T-helper 17 cell (primary cell): ENCODE measurements around the gene PRKAR1B. TPM values are rescaled to one million over a fixed set of nuclear protein-coding genes. Genes with fewer than 3 reads are reported as not detected.

Experiments used
- ATAC-seq: fragments of 150-1000 bp; cut with Tn5 transposase; 2 replicates; pipeline ENCODE4 v1.10.0; 2021; ENCODE audit warnings: mild to moderate bottlenecking, moderate library complexity
- DNase-seq, 3 donors: peaks; one replicate each; pipeline versions ENCODE4 v3.0.0 to v3.0.0-alpha.2; 2020 to 2021
- H3K9me3 ChIP-seq: one replicate; pipeline ENCODE4 v1.7.0; 2013; ENCODE audit warnings: low read length, mild to moderate bottlenecking; ENCODE audit not compliant: control insufficient read depth, poor library complexity, severe bottlenecking
- H3K27ac Mint-ChIP-seq: one replicate; pipeline ENCODE4 v1.8.0; 2022; ENCODE audit warnings: mild to moderate bottlenecking, moderate library complexity, mixed read lengths
- H3K27me3 Mint-ChIP-seq: one replicate; pipeline ENCODE4 v1.8.0; 2022; ENCODE audit warnings: mixed read lengths
- H3K36me3 Mint-ChIP-seq: one replicate; pipeline ENCODE4 v1.8.0; 2022; ENCODE audit warnings: low read depth, mixed read lengths
- H3K4me1 Mint-ChIP-seq: one replicate; pipeline ENCODE4 v1.8.0; 2022; ENCODE audit warnings: mild to moderate bottlenecking, mixed read lengths
- H3K4me3 Mint-ChIP-seq: one replicate; pipeline ENCODE4 v1.8.0; 2022; ENCODE audit warnings: mild to moderate bottlenecking, moderate library complexity, mixed read lengths
- total RNA-seq, 4 donors: library from RNA in 2 of 4; stranded (reverse) in 2 of 4; gene quantifications; one replicate each; pipeline ENCODE4 v1.2.3 and lab custom pipeline; 2022 to 2026

The PRKAR1B gene
- total RNA-seq, 2 donors from 2014 or later: 10.0 to 22.1 TPM

GRCh38 chr7:714251-714671, 12.8 kb downstream of the PRKAR1B start:
- H3K36me3 Mint-ChIP-seq: peaks cover 13% of the 10 kb centered on the region
- H3K4me1 Mint-ChIP-seq: peaks cover 22% of the 10 kb centered on the region
- no peaks in the 10 kb centered on the region for H3K9me3 ChIP-seq
- ATAC-seq (no peak), DNase-seq (no peak)
- peaks cover 17% of the 10 kb centered on the region for H3K27me3 Mint-ChIP-seq
- H3K27ac Mint-ChIP-seq: no peak overlapping the region
- peak overlapping the region; percentile 84 for H3K4me3 Mint-ChIP-seq

- no peaks in the 10 kb centered on the region for H3K9me3 ChIP-seq
- Mint-ChIP-seq H3K4me1 (peaks cover 22% of the 10 kb centered on the region), H3K27ac (peak overlapping the region; percentile 27), H3K27me3 (peaks cover 17% of the 10 kb centered on the region), H3K4me3 (peak overlapping the region; percentile 84), H3K36me3 (peaks cover 13% of the 10 kb centered on the region)
- DNase-seq (no peak), ATAC-seq (no peak)
Observed at GRCh38 chr7:713488-714230, 13.4 kb downstream of the PRKAR1B start.

GRCh38 chr7:713139-713457, 14.0 kb downstream of the PRKAR1B start:
- H3K27ac Mint-ChIP-seq: peak overlapping the region; percentile 27
- H3K9me3 ChIP-seq: no peaks in the 10 kb centered on the region
- DNase-seq (no peak), ATAC-seq (no peak)
- H3K36me3 Mint-ChIP-seq: peaks cover 13% of the 10 kb centered on the region
- peak overlapping the region; percentile 84 for H3K4me3 Mint-ChIP-seq
- peaks cover 19% of the 10 kb centered on the region for H3K4me1 Mint-ChIP-seq
- peaks cover 17% of the 10 kb centered on the region for H3K27me3 Mint-ChIP-seq

DNA sequence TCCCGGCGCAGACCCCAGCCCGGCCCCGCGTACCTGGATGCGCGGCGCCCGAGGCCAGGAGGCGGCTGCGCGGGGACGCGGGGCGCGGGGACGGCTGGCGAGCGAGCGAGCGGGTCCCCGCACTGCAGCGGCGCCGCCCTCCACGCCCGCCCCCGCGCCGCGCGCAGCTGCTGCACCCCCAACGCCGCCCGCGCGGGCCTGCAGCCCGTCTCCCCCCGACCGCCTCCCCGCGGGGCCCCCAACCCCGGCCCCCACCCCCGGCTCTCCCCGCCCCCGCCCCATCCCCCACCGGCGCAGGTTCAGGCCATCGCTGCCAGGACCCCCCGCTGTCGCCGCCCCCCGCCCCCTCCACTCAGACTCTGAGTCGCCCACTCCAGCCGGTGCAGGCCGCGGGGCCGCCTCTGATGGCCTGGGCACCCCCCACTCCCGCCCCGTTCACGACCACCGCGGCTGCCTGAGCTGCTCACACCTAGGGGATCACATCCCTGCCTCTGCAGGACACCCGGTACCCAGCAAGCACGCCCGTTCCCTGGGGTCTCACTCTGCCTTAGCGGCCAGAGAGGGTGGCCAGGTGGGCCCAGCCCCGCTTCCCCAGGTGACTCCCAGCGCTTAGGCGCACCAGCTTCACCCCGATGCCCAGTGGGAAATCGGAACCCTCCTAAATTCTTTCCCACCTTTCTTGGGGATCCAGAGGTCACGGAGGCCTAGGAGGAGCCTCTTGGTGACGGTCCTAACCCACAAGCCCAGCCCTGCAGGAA, 14.5 kb downstream of the PRKAR1B start:
- DNase-seq (no peak), ATAC-seq (peak; percentile 63)
- H3K27ac Mint-ChIP-seq: peak overlapping the region; percentile 27
- H3K27me3 Mint-ChIP-seq: peaks cover 17% of the 10 kb centered on the region
- H3K4me1 Mint-ChIP-seq: peaks cover 19% of the 10 kb centered on the region
- H3K4me3 Mint-ChIP-seq: peak overlapping the region; percentile 84
- no peaks in the 10 kb centered on the region for H3K9me3 ChIP-seq
- peaks cover 13% of the 10 kb centered on the region for H3K36me3 Mint-ChIP-seq

DNA sequence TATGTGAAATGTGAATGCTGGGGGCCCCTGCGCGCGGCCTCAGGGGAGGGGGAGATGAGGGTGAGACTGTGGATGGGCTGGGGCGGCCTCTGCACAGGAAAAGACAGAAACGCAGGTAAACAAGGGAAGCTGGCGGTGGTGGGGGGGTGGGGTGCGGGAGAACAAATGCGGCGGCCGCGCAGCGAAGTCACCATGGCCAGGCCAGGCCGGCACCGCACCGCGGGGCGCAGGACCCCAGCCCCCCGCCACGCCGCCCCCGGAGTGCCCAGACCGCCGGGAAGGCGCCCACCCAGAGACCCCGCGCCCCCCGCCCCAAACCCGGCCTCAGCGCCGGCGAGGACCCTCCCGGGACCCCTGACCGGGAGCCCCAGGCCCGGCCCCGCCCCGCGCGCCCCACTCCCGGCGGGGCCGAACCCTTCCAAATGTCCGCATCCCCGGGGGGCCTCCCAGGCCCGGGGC, 15.1 kb downstream of the PRKAR1B start:
- ATAC-seq (no peak), DNase-seq (no peak)
- peaks cover 17% of the 10 kb centered on the region for H3K4me1 Mint-ChIP-seq
- H3K36me3 Mint-ChIP-seq: peaks cover 13% of the 10 kb centered on the region
- no peak overlapping the region for H3K27ac Mint-ChIP-seq
- peaks cover 17% of the 10 kb centered on the region for H3K27me3 Mint-ChIP-seq
- peak overlapping the region; percentile 70 for H3K4me3 Mint-ChIP-seq
- H3K9me3 ChIP-seq: no peaks in the 10 kb centered on the region

DNA sequence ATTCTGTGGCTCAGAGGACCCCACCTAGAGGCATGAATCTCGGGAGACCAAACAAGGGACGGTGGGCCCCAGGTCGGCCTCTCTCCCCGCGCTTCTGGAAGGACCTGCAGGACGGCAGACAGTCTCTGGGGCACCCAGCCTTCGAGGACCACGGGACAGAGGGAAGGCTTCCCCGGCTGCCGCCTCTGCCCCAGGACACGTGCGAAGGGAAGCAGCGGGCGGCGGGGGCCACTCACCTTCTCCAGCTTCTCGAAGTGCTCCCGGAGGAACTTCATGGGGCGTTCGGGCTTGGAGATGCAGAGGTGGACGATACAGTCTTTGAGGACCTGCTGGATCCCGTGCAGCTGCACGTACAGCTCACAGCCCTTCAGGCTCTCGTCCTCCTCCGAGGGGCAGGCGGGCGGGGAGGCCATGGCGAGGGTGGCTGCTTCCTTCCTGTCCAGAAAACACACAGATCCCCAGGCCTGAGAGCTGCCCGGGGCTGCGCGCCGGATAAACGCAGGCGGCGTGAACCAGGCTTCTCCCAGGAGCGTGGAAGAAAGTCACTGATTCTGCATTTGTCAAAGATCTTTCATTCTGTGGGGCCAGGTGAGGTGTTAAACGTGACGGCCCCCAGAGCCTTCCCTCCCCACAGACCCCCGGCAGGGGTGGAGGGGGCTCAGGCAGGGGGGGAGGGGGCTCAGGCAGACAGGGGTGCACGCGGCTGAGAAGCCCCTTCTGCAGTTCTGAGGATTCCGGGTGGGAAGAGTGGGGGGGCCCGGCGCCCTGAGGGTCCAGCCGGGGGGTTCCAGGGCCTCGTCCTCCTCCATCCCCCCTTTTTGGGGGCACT, 15.8 kb downstream of the PRKAR1B start:
- peak overlapping the region; percentile 70 for H3K4me3 Mint-ChIP-seq
- no peak overlapping the region for H3K27ac Mint-ChIP-seq
- peaks cover 12% of the 10 kb centered on the region for H3K36me3 Mint-ChIP-seq
- no peak for ATAC-seq
- H3K27me3 Mint-ChIP-seq: peaks cover 17% of the 10 kb centered on the region
- no peak for DNase-seq
- peaks cover 14% of the 10 kb centered on the region for H3K4me1 Mint-ChIP-seq
- H3K9me3 ChIP-seq: no peaks in the 10 kb centered on the region

- peaks cover 10% of the 10 kb centered on the region for H3K36me3 Mint-ChIP-seq
- no peaks in the 10 kb centered on the region for H3K9me3 ChIP-seq
- no peak for ATAC-seq
- peaks cover 12% of the 10 kb centered on the region for H3K4me1 Mint-ChIP-seq
- H3K27ac Mint-ChIP-seq: no peak overlapping the region
- DNase-seq: no peak
- peaks cover 17% of the 10 kb centered on the region for H3K27me3 Mint-ChIP-seq
- no peak overlapping the region for H3K4me3 Mint-ChIP-seq
Observed at GRCh38 chr7:710161-710560, 16.9 kb downstream of the PRKAR1B start.

GRCh38 chr7:707296-708000, 19.6 kb downstream of the PRKAR1B start:
- H3K9me3 ChIP-seq: no peaks in the 10 kb centered on the region
- DNase-seq (no peak), ATAC-seq (no peak)
- peaks cover 3% of the 10 kb centered on the region for H3K36me3 Mint-ChIP-seq
- no peaks in the 10 kb centered on the region for H3K4me1 Mint-ChIP-seq
- peak overlapping the region; percentile 45 for H3K4me3 Mint-ChIP-seq
- no peaks in the 10 kb centered on the region for H3K27me3 Mint-ChIP-seq
- H3K27ac Mint-ChIP-seq: no peak overlapping the region

DNA sequence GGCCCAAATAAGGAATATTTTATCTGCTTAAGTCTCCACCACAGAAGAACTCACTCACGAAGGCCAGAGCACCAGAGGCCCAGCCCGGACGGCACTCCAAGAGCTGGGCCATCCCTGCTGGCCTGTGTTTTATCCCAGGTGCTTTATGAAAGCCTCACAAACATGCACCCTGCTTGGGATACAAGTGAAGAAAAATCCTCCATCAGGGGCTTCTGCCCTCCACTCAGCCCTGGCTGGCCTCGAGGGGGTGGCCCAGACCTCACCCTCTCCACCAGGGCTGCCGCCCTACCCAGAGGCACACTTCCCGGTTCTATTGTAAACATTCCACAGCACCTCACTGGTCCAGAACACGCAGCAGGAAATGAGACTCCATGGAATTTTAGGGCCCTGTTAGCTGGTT, 20.4 kb downstream of the PRKAR1B start:
- DNase-seq: no peak
- H3K4me3 Mint-ChIP-seq: no peak overlapping the region
- ATAC-seq: no peak
- no peaks in the 10 kb centered on the region for H3K9me3 ChIP-seq
- H3K27ac Mint-ChIP-seq: no peak overlapping the region
- no peaks in the 10 kb centered on the region for H3K27me3 Mint-ChIP-seq
- no peaks in the 10 kb centered on the region for H3K4me1 Mint-ChIP-seq
- H3K36me3 Mint-ChIP-seq: peaks cover 3% of the 10 kb centered on the region

GRCh38 chr7:703049-703448, 24.0 kb downstream of the PRKAR1B start:
- no peak overlapping the region for H3K27ac Mint-ChIP-seq
- H3K4me1 Mint-ChIP-seq: no peaks in the 10 kb centered on the region
- no peak overlapping the region for H3K4me3 Mint-ChIP-seq
- no peaks in the 10 kb centered on the region for H3K27me3 Mint-ChIP-seq
- ATAC-seq (no peak), DNase-seq (no peak)
- H3K9me3 ChIP-seq: no peaks in the 10 kb centered on the region
- peaks cover 2% of the 10 kb centered on the region for H3K36me3 Mint-ChIP-seq

GRCh38 chr7:701086-701671, 25.9 kb downstream of the PRKAR1B start:
- no peaks in the 10 kb centered on the region for H3K9me3 ChIP-seq
- Mint-ChIP-seq H3K36me3 (peaks cover 2% of the 10 kb centered on the region), H3K27me3 (no peaks in the 10 kb centered on the region), H3K4me3 (no peak overlapping the region), H3K4me1 (no peaks in the 10 kb centered on the region), H3K27ac (no peak overlapping the region)
- ATAC-seq: no peak
- DNase-seq: no peak

- Mint-ChIP-seq H3K27me3 (no peaks in the 10 kb centered on the region), H3K4me3 (no peak overlapping the region), H3K4me1 (no peaks in the 10 kb centered on the region)
Observed at GRCh38 chr7:699476-700170, 27.5 kb downstream of the PRKAR1B start.

More at GRCh38 chr7:699476-700170, 27.5 kb downstream of the PRKAR1B start:
- Mint-ChIP-seq H3K36me3 (peaks cover 2% of the 10 kb centered on the region), H3K27ac (peak overlapping the region; percentile 43)
- H3K9me3 ChIP-seq: no peaks in the 10 kb centered on the region
- DNase-seq (no peak), ATAC-seq (no peak)
